Measurements from ENCODE around the gene TNFRSF14. TPM values are rescaled to one million over a fixed set of nuclear protein-coding genes. Genes with fewer than 3 reads are reported as not detected.

Gene TNFRSF14
- total and polyA plus RNA-seq, 2 experiments from 2014 or later, result not detected

- Histone ChIP-seq H3K36me3 (ENCODE audit: insufficient read depth) (no peaks in the 10 kb centered on the region), H3K27ac (ENCODE audit: low read depth) (no peak overlapping the region), H3K4me2 (peak overlapping the region; percentile 98), H3K79me2 (replicated peaks; ENCODE audit: insufficient read depth) (no peaks in the 10 kb centered on the region), H2AFZ (no peak overlapping the region), H3K4me1 (ENCODE audit: insufficient read depth) (peaks cover 12% of the 10 kb centered on the region), H4K20me1 (replicated peaks; ENCODE audit: insufficient read depth) (no peaks in the 10 kb centered on the region), H3K4me3 (peak overlapping the region; percentile 88; the same call in 1 of the 2 replicates), H3F3A (replicated peaks; ENCODE audit: low read depth) (no peaks in the 10 kb centered on the region), H3K9me2 (ENCODE audit: insufficient read depth) (no peaks in the 10 kb centered on the region), H3K27me3 (ENCODE audit: insufficient read depth) (no peaks in the 10 kb centered on the region)
- Mint-ChIP-seq H3K4me1 (peaks cover 20% of the 10 kb centered on the region), H3K4me3 (peak overlapping the region; percentile 83), H3K27ac (no peak overlapping the region), H3K27me3 (ENCODE audit: insufficient read depth, low read depth, poor library complexity) (peaks cover 4% of the 10 kb centered on the region), H3K36me3 (ENCODE audit: low read depth) (peaks cover 15% of the 10 kb centered on the region; the same call in 2 of the 3 replicates), H3K9me3 (peaks cover 14% of the 10 kb centered on the region)
- ATAC-seq (no peak), DNase-seq (ENCODE audit: low spot score) (no peak)
- TF ChIP-seq ZNF331 (CRISPR knock-in tag; IDR thresholded peaks at IDR 0.05; ENCODE audit: low read depth), result no peak
- TF ChIP-seq CTCF (conservative IDR thresholded peaks at IDR 0.05; ENCODE audit: low read depth in 2 of 2), result no peak
- TF ChIP-seq EZH2phosphoT487 (IDR thresholded peaks at IDR 0.05; ENCODE audit: unreplicated experiment), result no peak
- TF ChIP-seq ETS1 (IDR thresholded peaks at IDR 0.05), result no peak
- no peak for TF ChIP-seq NANOG (IDR thresholded peaks at IDR 0.05; ENCODE audit: borderline replicate concordance)
- TF ChIP-seq ZNF462 (CRISPR knock-in tag; IDR thresholded peaks at IDR 0.05), result no peak
- no peak for TF ChIP-seq STAT1 (IDR thresholded peaks at IDR 0.05; ENCODE audit: unreplicated experiment)
- no peak for TF ChIP-seq JUNB (IDR thresholded peaks at IDR 0.05; ENCODE audit: unreplicated experiment)
- TF ChIP-seq POLR2AphosphoS5 (IDR thresholded peaks at IDR 0.05; ENCODE audit: low read depth), result no peak
- no peak for TF ChIP-seq REST (IDR thresholded peaks at IDR 0.05; ENCODE audit: unreplicated experiment)
- no peak for TF ChIP-seq ZNF114 (CRISPR knock-in tag; IDR thresholded peaks at IDR 0.05)
- TF ChIP-seq CREB1 (CRISPR knock-in tag; IDR thresholded peaks at IDR 0.05; ENCODE audit: low read depth), result no peak
Measured at GRCh38 chr1:2587860-2588571, 31.8 kb downstream of the TNFRSF14 start.
